Rectal smooth muscle tissue (tissue), 1 donor: ENCODE data around the gene ASCC1.
"Not testable (repeated sequence)": the region's sequence is repeated elsewhere in the genome, so short reads cannot be mapped to it uniquely, and the experiment has no call there.

ENCODE experiments used
- H3K27ac ChIP-seq: one replicate; pipeline ENCODE4 v1.7.0; 2013; ENCODE audit warnings: low read depth, low read length, inconsistent platforms
- H3K27me3 ChIP-seq: one replicate; pipeline ENCODE4 v1.7.0; 2013; ENCODE audit warnings: low read length; ENCODE audit not compliant: control insufficient read depth, insufficient read depth
- H3K36me3 ChIP-seq: one replicate; pipeline ENCODE4 v1.7.0; 2013; ENCODE audit warnings: low read length; ENCODE audit not compliant: control insufficient read depth, insufficient read depth
- H3K4me1 ChIP-seq: one replicate; pipeline ENCODE4 v1.7.0; 2013; ENCODE audit warnings: low read length; ENCODE audit not compliant: control insufficient read depth, insufficient read depth
- H3K4me3 ChIP-seq: one replicate; pipeline ENCODE4 v1.7.0; 2013; ENCODE audit warnings: low read length
- H3K9ac ChIP-seq: one replicate; pipeline ENCODE4 v1.7.0; 2013; ENCODE audit warnings: low read length

ASCC1 gene

DNA sequence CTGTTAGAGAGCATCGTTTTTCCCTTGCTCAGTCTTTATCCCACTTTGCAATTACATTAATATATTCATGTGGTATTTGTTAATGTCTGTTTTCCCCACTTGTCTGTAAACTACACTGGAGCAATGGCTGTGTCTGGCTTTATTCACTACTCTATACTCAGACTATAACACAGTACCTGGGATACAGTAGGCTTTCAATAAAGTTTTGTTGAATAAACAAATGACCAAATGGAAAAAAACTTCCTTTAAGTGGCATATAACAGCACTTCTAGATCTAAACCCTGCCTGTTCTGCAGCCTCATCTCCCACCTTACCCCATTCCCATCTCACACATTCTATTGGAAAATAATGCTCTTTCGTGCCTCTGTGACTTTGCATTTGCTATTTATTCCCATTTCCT is 70.4 kb downstream of the ASCC1 start:
- Histone ChIP-seq H3K4me1 (no peaks in the 10 kb centered on the region), H3K27me3 (no peaks in the 10 kb centered on the region), H3K36me3 (no peaks in the 10 kb centered on the region), H3K4me3 (no peak overlapping the region), H3K27ac (no peak overlapping the region), H3K9ac (no peak overlapping the region)

DNA sequence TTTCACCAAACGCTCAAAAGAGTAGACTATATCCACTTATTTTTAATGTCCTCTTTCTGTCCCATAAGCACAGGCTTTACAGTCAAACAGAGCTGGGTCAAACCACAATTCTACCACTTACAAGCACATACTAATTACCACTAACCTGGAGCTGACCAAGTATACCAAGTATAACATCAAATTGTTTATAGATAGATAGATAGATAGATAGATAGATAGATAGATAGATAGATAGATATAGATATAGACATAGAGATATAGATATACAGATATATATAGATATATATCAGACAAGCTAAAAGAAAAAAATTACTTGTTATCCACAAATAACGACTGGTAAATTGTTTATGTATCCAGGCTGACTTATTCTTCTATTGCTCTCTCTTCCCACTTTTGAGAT is 75.2 kb downstream of the ASCC1 start:
- Histone ChIP-seq H3K27me3 (no peaks in the 10 kb centered on the region), H3K9ac (no peak overlapping the region), H3K27ac (no peak overlapping the region), H3K4me3 (no peak overlapping the region), H3K36me3 (no peaks in the 10 kb centered on the region), H3K4me1 (no peaks in the 10 kb centered on the region)

DNA sequence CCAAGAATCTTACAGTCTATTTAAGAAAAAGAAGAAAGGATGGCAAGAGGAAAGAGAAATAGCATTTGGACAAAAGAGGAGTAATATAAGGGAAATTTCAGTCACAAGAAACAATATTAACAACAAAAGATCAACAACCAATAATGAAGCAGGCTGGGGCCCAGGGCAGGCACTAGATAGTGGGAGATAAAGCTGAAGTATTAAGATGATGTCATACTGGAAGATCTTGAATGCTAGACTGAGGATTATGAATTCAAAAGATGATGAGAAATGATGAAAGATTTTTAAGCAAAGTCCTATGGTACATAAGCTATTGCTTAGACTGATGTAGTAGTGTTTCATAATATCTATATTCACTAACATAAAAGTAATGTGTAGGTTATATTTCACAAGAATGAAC is 75.9 kb downstream of the ASCC1 start:
- H3K36me3 ChIP-seq = no peaks in the 10 kb centered on the region
- no peak overlapping the region for H3K27ac ChIP-seq
- H3K4me3 ChIP-seq = no peak overlapping the region
- H3K9ac ChIP-seq = no peak overlapping the region
- no peaks in the 10 kb centered on the region for H3K27me3 ChIP-seq
- H3K4me1 ChIP-seq = no peaks in the 10 kb centered on the region

DNA sequence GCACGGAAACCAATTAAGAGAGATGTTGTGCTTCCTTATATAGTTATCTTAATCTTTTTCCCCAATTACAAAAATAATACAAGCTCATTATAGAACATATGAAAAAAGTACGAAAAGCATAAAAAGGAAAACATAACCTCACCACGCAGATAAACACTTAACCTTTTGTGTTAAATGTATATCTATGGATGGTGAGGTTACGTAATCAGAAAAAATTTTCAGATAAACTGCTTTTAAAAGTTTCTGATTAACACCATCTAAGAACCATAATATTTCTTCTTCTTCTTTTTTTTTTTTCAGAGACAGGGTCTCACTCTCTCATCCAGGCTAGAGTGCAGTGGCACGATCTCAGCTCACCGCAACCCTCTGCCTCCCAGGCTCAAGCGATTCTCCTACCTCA is 78.5 kb downstream of the ASCC1 start:
- Histone ChIP-seq H3K27me3 (no peaks in the 10 kb centered on the region), H3K4me1 (no peaks in the 10 kb centered on the region), H3K9ac (no peak overlapping the region), H3K4me3 (no peak overlapping the region), H3K36me3 (no peaks in the 10 kb centered on the region), H3K27ac (no peak overlapping the region)

- H3K36me3 ChIP-seq, H3K9ac ChIP-seq, H3K4me3 ChIP-seq, H3K27me3 ChIP-seq, H3K27ac ChIP-seq, H3K4me1 ChIP-seq: not testable (repeated sequence)
Observed at GRCh38 chr10:72136225-72136624, 79.9 kb downstream of the ASCC1 start.

DNA sequence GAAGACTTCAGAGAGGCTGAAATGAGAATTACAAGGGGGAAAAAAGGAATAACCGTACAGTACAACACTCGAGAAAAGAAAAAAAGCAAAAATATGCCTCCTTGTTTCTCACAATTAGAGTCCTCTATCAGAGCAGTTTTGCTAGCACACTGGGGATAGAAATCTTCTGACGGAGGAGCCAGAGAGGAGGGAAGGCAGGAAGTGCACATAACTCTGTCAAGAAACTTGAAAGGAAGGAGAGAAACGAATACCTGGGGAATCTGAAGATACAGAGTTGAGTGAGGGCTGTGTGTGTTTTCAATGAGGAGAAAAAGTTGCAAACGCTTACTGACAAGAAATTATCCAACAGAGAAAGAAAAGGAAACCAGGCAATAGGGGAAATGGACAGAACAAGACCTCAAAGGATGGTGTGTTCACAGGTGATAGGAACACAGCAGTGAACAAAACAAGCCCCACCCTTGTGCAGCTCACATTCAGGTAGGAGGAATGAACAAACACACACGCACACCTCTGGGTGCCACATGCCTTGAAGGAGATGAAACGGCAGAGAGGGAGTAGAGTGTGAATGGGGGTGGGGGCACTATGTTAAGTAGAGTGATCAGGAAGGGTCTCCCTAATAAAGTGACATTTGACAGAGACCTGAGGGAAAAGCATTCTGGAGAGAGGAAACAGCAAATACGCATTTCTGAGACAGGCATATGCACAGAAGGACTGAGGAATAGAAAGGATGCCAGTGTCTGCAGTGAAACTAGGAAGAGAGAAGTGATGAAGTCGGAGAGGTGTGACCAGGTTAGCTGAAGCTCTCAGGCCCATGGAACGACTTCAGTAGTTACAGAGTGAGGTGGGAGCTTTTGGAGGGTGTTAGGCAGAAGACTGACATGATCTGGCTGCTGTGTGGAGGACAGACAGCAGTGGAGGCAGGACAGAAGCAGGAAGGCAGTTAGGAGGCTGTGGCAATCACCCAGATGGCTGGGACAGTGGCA is 81.0 kb downstream of the ASCC1 start:
- no peaks in the 10 kb centered on the region for H3K4me1 ChIP-seq
- H3K4me3 ChIP-seq = no peak overlapping the region
- H3K9ac ChIP-seq = no peak overlapping the region
- no peaks in the 10 kb centered on the region for H3K27me3 ChIP-seq
- no peaks in the 10 kb centered on the region for H3K36me3 ChIP-seq
- H3K27ac ChIP-seq = no peak overlapping the region

DNA sequence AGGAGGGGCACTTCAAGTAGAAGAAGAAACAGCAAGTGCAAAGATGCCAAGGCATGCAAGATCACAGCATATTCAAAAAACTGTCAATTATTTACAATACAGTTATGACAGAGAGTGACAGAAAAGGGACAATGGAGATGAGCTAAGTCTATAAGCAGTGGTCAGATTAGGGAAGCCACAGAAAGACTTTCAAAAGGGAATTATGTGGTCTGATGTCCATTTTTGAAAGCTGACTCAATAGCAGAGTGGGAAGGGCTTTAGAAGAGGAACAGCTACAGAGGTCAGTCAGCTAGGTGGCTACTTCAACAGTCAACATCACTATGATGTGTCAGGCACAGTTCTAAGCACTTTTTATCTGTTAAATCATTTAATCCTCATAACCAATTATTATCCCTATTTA is 82.6 kb downstream of the ASCC1 start:
- no peaks in the 10 kb centered on the region for H3K27me3 ChIP-seq
- H3K9ac ChIP-seq = no peak overlapping the region
- H3K36me3 ChIP-seq = no peaks in the 10 kb centered on the region
- H3K4me3 ChIP-seq = no peak overlapping the region
- H3K27ac ChIP-seq = no peak overlapping the region
- no peaks in the 10 kb centered on the region for H3K4me1 ChIP-seq

DNA sequence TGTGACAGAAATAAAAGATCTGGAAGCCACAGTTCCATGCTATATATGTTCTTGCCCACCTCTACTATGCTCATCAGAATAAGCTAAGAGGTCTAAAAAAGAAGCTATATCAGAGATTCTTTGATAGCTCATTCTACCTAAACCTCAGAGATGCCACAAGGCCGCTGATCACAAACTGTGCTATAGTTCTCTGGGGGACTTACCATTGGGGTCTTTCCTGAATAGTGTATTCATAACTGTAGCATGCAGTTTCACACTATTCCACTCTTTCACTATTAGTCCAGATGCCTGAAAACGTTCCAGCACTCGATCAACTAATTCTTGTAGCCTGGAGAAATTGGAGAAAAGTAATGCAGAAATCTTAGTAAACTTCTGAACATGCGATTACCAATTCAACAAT is 83.2 kb downstream of the ASCC1 start:
- Histone ChIP-seq H3K4me3 (no peak overlapping the region), H3K27me3 (no peaks in the 10 kb centered on the region), H3K9ac (no peak overlapping the region), H3K36me3 (no peaks in the 10 kb centered on the region), H3K27ac (no peak overlapping the region), H3K4me1 (no peaks in the 10 kb centered on the region)

- no peaks in the 10 kb centered on the region for H3K27me3 ChIP-seq
- no peaks in the 10 kb centered on the region for H3K4me1 ChIP-seq
- no peak overlapping the region for H3K27ac ChIP-seq
- no peaks in the 10 kb centered on the region for H3K36me3 ChIP-seq
- H3K4me3 ChIP-seq = no peak overlapping the region
- H3K9ac ChIP-seq = no peak overlapping the region
Observed at GRCh38 chr10:72127571-72127970, 88.5 kb downstream of the ASCC1 start.

DNA sequence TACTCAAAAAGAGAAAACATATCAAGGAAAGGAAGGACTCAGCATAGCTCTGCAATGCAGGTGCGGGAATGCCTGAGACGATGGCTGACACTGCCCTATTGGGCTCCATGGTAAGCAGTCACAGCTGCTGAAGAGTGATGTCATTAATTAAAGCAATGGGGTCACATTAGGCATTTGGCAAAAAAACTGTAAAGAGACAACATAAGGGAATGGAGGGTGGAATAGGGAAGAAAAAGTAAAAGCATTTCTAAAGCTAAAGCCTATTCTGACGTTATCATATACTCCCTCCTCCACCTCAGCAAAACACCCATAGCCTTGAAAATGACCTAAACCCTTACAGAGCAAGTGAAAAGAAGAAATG is 89.2 kb downstream of the ASCC1 start:
- H3K36me3 ChIP-seq = no peaks in the 10 kb centered on the region
- no peak overlapping the region for H3K27ac ChIP-seq
- H3K9ac ChIP-seq = peak overlapping the region; percentile 27
- H3K4me1 ChIP-seq = no peaks in the 10 kb centered on the region
- H3K27me3 ChIP-seq = no peaks in the 10 kb centered on the region
- H3K4me3 ChIP-seq = no peak overlapping the region

GRCh38 chr10:72126184-72126871 is 89.7 kb downstream of the ASCC1 start:
- H3K4me3 ChIP-seq = no peak overlapping the region
- H3K27ac ChIP-seq = no peak overlapping the region
- H3K27me3 ChIP-seq = no peaks in the 10 kb centered on the region
- peak overlapping the region; percentile 27 for H3K9ac ChIP-seq
- H3K4me1 ChIP-seq = no peaks in the 10 kb centered on the region
- no peaks in the 10 kb centered on the region for H3K36me3 ChIP-seq

- Histone ChIP-seq H3K27me3 (no peaks in the 10 kb centered on the region), H3K36me3 (no peaks in the 10 kb centered on the region), H3K27ac (no peak overlapping the region), H3K9ac (no peak overlapping the region), H3K4me1 (no peaks in the 10 kb centered on the region), H3K4me3 (no peak overlapping the region)
Observed at GRCh38 chr10:72124989-72125388, 91.1 kb downstream of the ASCC1 start.

- peaks cover under 1% of the 10 kb centered on the region for H3K36me3 ChIP-seq
- peak overlapping the region; percentile 42 for H3K27ac ChIP-seq
- H3K4me1 ChIP-seq = no peaks in the 10 kb centered on the region
Observed at GRCh38 chr10:72124381-72124780, 91.7 kb downstream of the ASCC1 start.

More at GRCh38 chr10:72124381-72124780, 91.7 kb downstream of the ASCC1 start:
- Histone ChIP-seq H3K27me3 (no peaks in the 10 kb centered on the region), H3K9ac (no peak overlapping the region), H3K4me3 (no peak overlapping the region)
